Ovary (tissue), 9 donors: ENCODE results near the gene TEKT3. TPM values are rescaled to one million over a fixed set of nuclear protein-coding genes. Genes with fewer than 3 reads are reported as not detected.

Source experiments
- DNase-seq, 5 donors: peaks; one replicate each; pipeline ENCODE4 v3.0.0-alpha.2; 2019 to 2020
- H3K27ac ChIP-seq, 2 donors: fragments of 200-600 bp; one replicate each; pipeline versions ENCODE4 v1.5.1 to v1.8.0; 2019 to 2022
- H3K27me3 ChIP-seq: fragments of 200-600 bp; one replicate; pipeline ENCODE4 v1.8.0; 2022
- H3K36me3 ChIP-seq: fragments of 200-600 bp; sonication (generic); one replicate; pipeline ENCODE4 v1.5.1; 2019
- H3K4me1 ChIP-seq: one replicate; pipeline ENCODE4 v1.8.1; 2013; ENCODE audit warnings: mild to moderate bottlenecking, moderate library complexity; ENCODE audit not compliant: insufficient read depth
- H3K4me3 ChIP-seq: fragments of 200-600 bp; sonication (generic); one replicate; pipeline ENCODE4 v1.5.1; 2017
- H3K9me3 ChIP-seq, 2 donors: fragments of 200-600 bp in 1 of 2; sonication (generic) in 1 of 2; one replicate each; pipeline versions ENCODE4 v1.5.1 to v1.8.1; 2013 to 2019; ENCODE audit warnings: mild to moderate bottlenecking in 1 of 2, moderate library complexity in 1 of 2
- CTCF ChIP-seq, 3 donors: fragments of 450-650 bp in 2 of 3; fragments of 200-600 bp in 1 of 3; IDR thresholded peaks; one replicate each; pipeline versions ENCODE4 v1.5.1 to v1.8.0; 2016 to 2022; ENCODE audit warnings: antibody characterized with exemption in 3 of 3, mild to moderate bottlenecking in 1 of 3
- EP300 ChIP-seq: sonication (generic); formaldehyde crosslinking; IDR thresholded peaks from one replicate; pipeline ENCODE4 v1.6.1; 2017; ENCODE audit warnings: antibody characterized with exemption
- POLR2A ChIP-seq: fragments of 450-650 bp; IDR thresholded peaks from one replicate; pipeline ENCODE4 v1.6.1; 2017; ENCODE audit warnings: antibody characterized with exemption, mild to moderate bottlenecking, moderate library complexity
- WGBS, 3 donors: extraction: QIAGEN DNeasy Blood & Tissue Kit in 1 of 3; methylation state at CpG; one replicate each; pipeline versions ENCODE4 v1.1.5 to v1.1.7; 2013 to 2017; 5-methylcytosine and 5-hydroxymethylcytosine counted together
- intact Hi-C, 4 donors: fragments of 100-400 bp; cut with DNase I; formaldehyde crosslinking; loops; one replicate each; pipeline versions ENCODE4 v1.11.0 to v1.15.1; 2022 to 2023
- polyA plus RNA-seq, 2 donors: library from polyadenylated mRNA; stranded (reverse); fragments of 200-250 nt in 1 of 2; fragments of 350-450 nt in 1 of 2; fragmentation: Illumina TruSeq in 1 of 2; extraction: RNeasy Lipid Tissue Mini Kit (QIAGEN cat#74804) in 1 of 2; gene quantifications; one replicate each; pipeline ENCODE4 v1.2.3, GENCODE V29; 2013 to 2014
- small RNA-seq: library from RNA; depleted of rRNA; stranded (forward); fragments of <200 nt; gene quantifications from one replicate; pipeline ENCODE3, GENCODE V24; 2016
- total RNA-seq, 7 donors: library from RNA; depleted of rRNA in 2 of 7; stranded (reverse); fragments of >200 nt in 2 of 7; fragmentation: NEBNext Ultra II Directional in 3 of 7; extraction: Animal tissue kit (Norgen Biotek cat#: 25700) in 3 of 7; gene quantifications; one replicate each; pipeline versions ENCODE4 v1.1.0 to v1.2.4, GENCODE V29; 2016 to 2023
- donor health status: DM: no; HTN: no; CAD: no; lungs with moderate emphysema.
- donor health status: DM: no; HTN: no; CAD: no.
- donor health status: Bipolar disorder and iron deficiency.
- donor health status: DM: yes; HTN: yes; CAD: no.
- donor health status: DM: no; HTN: no; CAD: no.
- donor health status: DM: yes; HTN: yes; CAD: no.

TEKT3 gene
- total and polyA plus RNA-seq, 9 donors, result 0.72 to 4.0 (median 1.6) TPM

GRCh38 chr17:15255713-15256454 is 85.5 kb downstream of the TEKT3 start:
- no peaks in the 10 kb centered on the region for H3K9me3 ChIP-seq
- 38 to 46% (median 44%) methylated on average over 13 of the region's 13 CpGs for WGBS, 3 donors
- peaks cover 19% of the 10 kb centered on the region for H3K4me1 ChIP-seq
- no peak overlapping the region for H3K27ac ChIP-seq
- no peaks in the 10 kb centered on the region for H3K27me3 ChIP-seq
- no peak for TF ChIP-seq EP300
- no peak for TF ChIP-seq CTCF (IDR thresholded peaks at IDR 0.05)
- TF ChIP-seq POLR2A, result no peak
- intact Hi-C loops, result loop anchor here in 1 of 4 donors (5.0 kb wide), 1 partner anchor 251 kb away; no protein-coding TSS in a partner anchor
- H3K4me3 ChIP-seq, result no peak overlapping the region
- peak in 2 of 5 donors; percentile 35 to 54 for DNase-seq
- H3K36me3 ChIP-seq, result no peaks in the 10 kb centered on the region

Small RNA genes within 50 kb of the gene (small RNA-seq; reads per million reads assigned to genes)
- gene RNU6-799P, result not detected

Other genes starting within 250 kb of the TEKT3 start
- 100 to 1,000 TPM in 4 of 7 donors, 10 to 100 TPM in 3; 48.3 to 124 (median 108) TPM for gene PMP22, start 76.3 kb downstream of the TEKT3 start, total RNA-seq
- 100 to 1,000 TPM; 130 to 251 TPM for gene PMP22, start 76.3 kb downstream of the TEKT3 start, polyA plus RNA-seq
- gene CDRT4, start 126.0 kb upstream of the TEKT3 start, total RNA-seq, result 10 to 100 TPM in 2 of 7 donors, 1 to 10 TPM in 5; 4.1 to 11.7 (median 7.2) TPM
- 1 to 10 TPM; 4.7 to 7.4 TPM for gene CDRT4, start 126.0 kb upstream of the TEKT3 start, polyA plus RNA-seq
- 10 to 100 TPM; 16.7 to 31.7 (median 24.7) TPM for gene TVP23C, start 221.9 kb upstream of the TEKT3 start, total RNA-seq
- gene TVP23C, start 221.9 kb upstream of the TEKT3 start, polyA plus RNA-seq, result 10 to 100 TPM in 1 of 2 donors, 1 to 10 TPM in 1; 5.8 to 11.5 TPM